Liver (tissue), 9 donors: ENCODE measurements around the gene RAB43. TPM values are rescaled to one million over a fixed set of nuclear protein-coding genes. Genes with fewer than 3 reads are reported as not detected.

ENCODE experiments used
- DNase-seq: peaks from one replicate; pipeline ENCODE4 v3.0.0-alpha.2; 2017; ENCODE audit warnings: low spot score
- H3K27ac ChIP-seq, 2 donors: one replicate each; pipeline ENCODE4 v1.7.0; 2013; ENCODE audit warnings: inconsistent platforms in 2 of 2, low read length in 2 of 2, control low read depth in 1 of 2, low read depth in 1 of 2, mild to moderate bottlenecking in 1 of 2
- H3K27me3 ChIP-seq, 4 donors: one replicate each; pipeline versions ENCODE4 v1.6.1 to v1.7.0; 2013; ENCODE audit warnings: low read length in 3 of 4, inconsistent platforms in 1 of 4, mild to moderate bottlenecking in 1 of 4, moderate library complexity in 1 of 4; ENCODE audit not compliant: control insufficient read depth in 4 of 4, insufficient read depth in 4 of 4
- H3K36me3 ChIP-seq, 4 donors: one replicate each; pipeline versions ENCODE4 v1.6.1 to v1.7.0; 2013; ENCODE audit warnings: low read length in 3 of 4, mild to moderate bottlenecking in 3 of 4, low read depth in 1 of 4, moderate library complexity in 1 of 4; ENCODE audit not compliant: control insufficient read depth in 4 of 4, insufficient read depth in 3 of 4
- H3K4me1 ChIP-seq, 4 donors: one replicate each; pipeline versions ENCODE4 v1.6.1 to v1.7.0; 2013; ENCODE audit warnings: low read length in 3 of 4, mild to moderate bottlenecking in 3 of 4, moderate library complexity in 1 of 4; ENCODE audit not compliant: control insufficient read depth in 4 of 4, insufficient read depth in 4 of 4
- H3K4me3 ChIP-seq, 3 donors: one replicate each; pipeline versions ENCODE4 v1.6.1 to v1.7.0; 2013; ENCODE audit warnings: low read length in 3 of 3, control low read depth in 1 of 3, low read depth in 1 of 3, mild to moderate bottlenecking in 1 of 3
- H3K9ac ChIP-seq, 2 donors: one replicate each; pipeline ENCODE4 v1.7.0; 2013; ENCODE audit warnings: low read length in 2 of 2, mild to moderate bottlenecking in 2 of 2, moderate library complexity in 2 of 2, control low read depth in 1 of 2, low read depth in 1 of 2
- H3K9me3 ChIP-seq, 4 donors: one replicate each; pipeline versions ENCODE4 v1.6.1 to v1.7.0; 2013; ENCODE audit warnings: low read length in 3 of 4; ENCODE audit not compliant: control insufficient read depth in 4 of 4
- EGR1 ChIP-seq, 2 donors: IDR thresholded peaks; 2 replicates each; pipeline ENCODE4 v1.6.1; 2016 to 2018; ENCODE audit warnings: antibody characterized with exemption in 2 of 2, low read depth in 2 of 2
- FOXA1 ChIP-seq: IDR thresholded peaks from 2 replicates; pipeline ENCODE4 v1.6.1; 2016; ENCODE audit warnings: antibody characterized with exemption
- FOXA2 ChIP-seq: IDR thresholded peaks from 2 replicates; pipeline ENCODE4 v1.6.1; 2016; ENCODE audit warnings: antibody characterized with exemption
- GABPA ChIP-seq, 2 donors: IDR thresholded peaks in 1 of 2; conservative IDR thresholded peaks in 1 of 2; 2 replicates each; pipeline ENCODE4 v1.6.1; 2016; ENCODE audit warnings: antibody characterized with exemption in 2 of 2, mild to moderate bottlenecking in 1 of 2, moderate library complexity in 1 of 2
- HNF4A ChIP-seq, 2 donors: conservative IDR thresholded peaks; 2 replicates each; pipeline ENCODE4 v1.6.1; 2016; ENCODE audit warnings: antibody characterized with exemption in 2 of 2, mild to moderate bottlenecking in 2 of 2
- HNF4G ChIP-seq: IDR thresholded peaks from 2 replicates; pipeline ENCODE4 v1.6.1; 2016; ENCODE audit warnings: antibody characterized with exemption
- JUND ChIP-seq, 2 donors: IDR thresholded peaks; 2 replicates each; pipeline ENCODE4 v1.6.1; 2016; ENCODE audit warnings: antibody characterized with exemption in 2 of 2
- NR2F2 ChIP-seq: IDR thresholded peaks from 2 replicates; pipeline ENCODE4 v1.6.1; 2016; ENCODE audit warnings: antibody characterized with exemption
- RAD21 ChIP-seq, 2 donors: IDR thresholded peaks; 2 replicates each; pipeline ENCODE4 v1.6.1; 2016; ENCODE audit warnings: antibody characterized with exemption in 2 of 2, mild to moderate bottlenecking in 2 of 2
- RXRA ChIP-seq, 2 donors: IDR thresholded peaks; 2 replicates each; pipeline ENCODE4 v1.6.1; 2017 to 2018; ENCODE audit warnings: antibody characterized with exemption in 2 of 2, mild to moderate bottlenecking in 1 of 2
- SP1 ChIP-seq: IDR thresholded peaks from 2 replicates; pipeline ENCODE4 v1.6.1; 2018; ENCODE audit warnings: antibody characterized with exemption, mild to moderate bottlenecking
- TAF1 ChIP-seq: conservative IDR thresholded peaks from 2 replicates; pipeline ENCODE4 v1.6.1; 2016; ENCODE audit warnings: antibody characterized with exemption, mild to moderate bottlenecking
- YY1 ChIP-seq: IDR thresholded peaks from 2 replicates; pipeline ENCODE4 v1.6.1; 2016; ENCODE audit warnings: antibody characterized with exemption, mild to moderate bottlenecking
- WGBS: extraction: QIAGEN DNeasy Blood & Tissue Kit; methylation state at CpG from one replicate; pipeline ENCODE4 v1.1.7; 2013; 5-methylcytosine and 5-hydroxymethylcytosine counted together
- polyA plus RNA-seq, 2 donors: library from polyadenylated mRNA; stranded (reverse) in 1 of 2; unstranded in 1 of 2; fragments of 200-250 nt in 1 of 2; fragments of >200 nt in 1 of 2; fragmentation: Nextera tagmentation in 1 of 2; extraction: Ambion mirVana in 1 of 2; gene quantifications; one replicate each; pipeline versions ENCODE4 v1.2.1 to v1.2.3, GENCODE V29; 2013 to 2015
- total RNA-seq, 2 donors: library from RNA; depleted of rRNA; stranded (reverse); fragments of >200 nt; gene quantifications; one replicate each; pipeline ENCODE4 v1.2.3, GENCODE V29; 2014
- TF ChIP-seq, protein P1 (sequence below): IDR thresholded peaks from 2 replicates; pipeline ENCODE4 v1.6.1; 2016; ENCODE audit warnings: antibody characterized with exemption
- TF ChIP-seq, protein P2 (sequence below): IDR thresholded peaks from 2 replicates; pipeline ENCODE4 v1.6.1; 2016; ENCODE audit warnings: antibody characterized with exemption, mild to moderate bottlenecking
- TF ChIP-seq, protein P3 (sequence below): IDR thresholded peaks from 2 replicates; pipeline ENCODE4 v1.6.1; 2016; ENCODE audit warnings: antibody characterized with exemption
- TF ChIP-seq, protein P4 (sequence below): IDR thresholded peaks from 2 replicates; pipeline ENCODE4 v1.6.1; 2016; ENCODE audit warnings: antibody characterized with exemption
- TF ChIP-seq, protein P5 (sequence below): fragments of 150-350 bp; IDR thresholded peaks from 2 replicates; pipeline ENCODE4 v1.5.1; 2017; ENCODE audit warnings: improper control_type of control experiment, low read depth, low read length; ENCODE audit not compliant: missing input control
- donor health status: healthy.
- donor health status: healthy.
- donor health status: healthy.
- donor health status: healthy.
- donor health status: healthy.

The RAB43 gene
- total and polyA plus RNA-seq, 4 donors, result 13.4 to 58.1 (median 26.5) TPM

DNA sequence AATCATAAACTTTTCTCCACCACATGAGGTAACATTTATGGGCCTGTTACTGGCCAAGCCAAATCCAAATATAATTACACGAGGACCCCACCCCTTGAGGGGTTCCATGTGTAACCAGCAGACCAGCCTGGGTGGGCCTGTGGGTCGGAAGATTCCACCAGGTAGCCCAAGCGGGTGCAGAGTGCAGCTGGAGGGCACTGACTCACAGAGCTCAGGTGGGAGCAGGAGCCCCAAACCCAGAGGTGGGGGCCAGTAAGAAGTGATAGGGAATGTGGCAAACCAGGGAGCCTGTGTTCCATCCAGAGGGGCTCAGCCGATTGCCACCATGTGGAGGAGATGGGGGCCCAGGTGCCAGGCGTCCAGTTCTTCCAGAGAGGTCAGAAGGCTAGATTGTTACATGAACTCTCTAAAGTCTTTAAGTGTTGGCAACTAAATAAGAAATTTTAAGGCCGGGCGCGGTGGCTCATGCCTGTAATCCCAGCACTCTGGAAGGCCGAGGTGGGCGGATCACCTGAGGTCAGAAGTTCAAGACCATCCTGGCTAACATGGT is 58.4 kb downstream of the RAB43 start:
- no peaks in the 10 kb centered on the region for H3K9me3 ChIP-seq
- 87% methylated on average over 10 of the region's 10 CpGs for WGBS
- H3K27ac ChIP-seq, result no peak overlapping the region
- no peak overlapping the region for H3K4me3 ChIP-seq
- no peaks in the 10 kb centered on the region for H3K27me3 ChIP-seq
- H3K36me3 ChIP-seq, result no peaks in the 10 kb centered on the region
- DNase-seq, result no peak
- no peak overlapping the region for H3K9ac ChIP-seq
- TF ChIP-seq RXRA (IDR thresholded peaks at IDR 0.05) (no peak), TAF1 (no peak), RAD21 (IDR thresholded peaks at IDR 0.05) (no peak), GABPA (IDR thresholded peaks at IDR 0.05 in 1 of 2, conservative IDR thresholded peaks at IDR 0.05 in 1 of 2) (no peak), NR2F2 (no peak), HNF4G (no peak), HNF4A (conservative IDR thresholded peaks at IDR 0.05) (no peak), SP1 (no peak), EGR1 (IDR thresholded peaks at IDR 0.05; ENCODE audit: low read depth in 2 of 2) (no peak), YY1 (no peak), FOXA2 (no peak), JUND (IDR thresholded peaks at IDR 0.05) (no peak), FOXA1 (no peak)
- TF ChIP-seq, protein P1, sequence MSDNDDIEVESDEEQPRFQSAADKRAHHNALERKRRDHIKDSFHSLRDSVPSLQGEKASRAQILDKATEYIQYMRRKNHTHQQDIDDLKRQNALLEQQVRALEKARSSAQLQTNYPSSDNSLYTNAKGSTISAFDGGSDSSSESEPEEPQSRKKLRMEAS, result no peak
- TF ChIP-seq, protein P2, sequence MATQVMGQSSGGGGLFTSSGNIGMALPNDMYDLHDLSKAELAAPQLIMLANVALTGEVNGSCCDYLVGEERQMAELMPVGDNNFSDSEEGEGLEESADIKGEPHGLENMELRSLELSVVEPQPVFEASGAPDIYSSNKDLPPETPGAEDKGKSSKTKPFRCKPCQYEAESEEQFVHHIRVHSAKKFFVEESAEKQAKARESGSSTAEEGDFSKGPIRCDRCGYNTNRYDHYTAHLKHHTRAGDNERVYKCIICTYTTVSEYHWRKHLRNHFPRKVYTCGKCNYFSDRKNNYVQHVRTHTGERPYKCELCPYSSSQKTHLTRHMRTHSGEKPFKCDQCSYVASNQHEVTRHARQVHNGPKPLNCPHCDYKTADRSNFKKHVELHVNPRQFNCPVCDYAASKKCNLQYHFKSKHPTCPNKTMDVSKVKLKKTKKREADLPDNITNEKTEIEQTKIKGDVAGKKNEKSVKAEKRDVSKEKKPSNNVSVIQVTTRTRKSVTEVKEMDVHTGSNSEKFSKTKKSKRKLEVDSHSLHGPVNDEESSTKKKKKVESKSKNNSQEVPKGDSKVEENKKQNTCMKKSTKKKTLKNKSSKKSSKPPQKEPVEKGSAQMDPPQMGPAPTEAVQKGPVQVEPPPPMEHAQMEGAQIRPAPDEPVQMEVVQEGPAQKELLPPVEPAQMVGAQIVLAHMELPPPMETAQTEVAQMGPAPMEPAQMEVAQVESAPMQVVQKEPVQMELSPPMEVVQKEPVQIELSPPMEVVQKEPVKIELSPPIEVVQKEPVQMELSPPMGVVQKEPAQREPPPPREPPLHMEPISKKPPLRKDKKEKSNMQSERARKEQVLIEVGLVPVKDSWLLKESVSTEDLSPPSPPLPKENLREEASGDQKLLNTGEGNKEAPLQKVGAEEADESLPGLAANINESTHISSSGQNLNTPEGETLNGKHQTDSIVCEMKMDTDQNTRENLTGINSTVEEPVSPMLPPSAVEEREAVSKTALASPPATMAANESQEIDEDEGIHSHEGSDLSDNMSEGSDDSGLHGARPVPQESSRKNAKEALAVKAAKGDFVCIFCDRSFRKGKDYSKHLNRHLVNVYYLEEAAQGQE, result no peak
- TF ChIP-seq, protein P3, sequence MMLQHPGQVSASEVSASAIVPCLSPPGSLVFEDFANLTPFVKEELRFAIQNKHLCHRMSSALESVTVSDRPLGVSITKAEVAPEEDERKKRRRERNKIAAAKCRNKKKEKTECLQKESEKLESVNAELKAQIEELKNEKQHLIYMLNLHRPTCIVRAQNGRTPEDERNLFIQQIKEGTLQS, result no peak
- TF ChIP-seq, protein P4, sequence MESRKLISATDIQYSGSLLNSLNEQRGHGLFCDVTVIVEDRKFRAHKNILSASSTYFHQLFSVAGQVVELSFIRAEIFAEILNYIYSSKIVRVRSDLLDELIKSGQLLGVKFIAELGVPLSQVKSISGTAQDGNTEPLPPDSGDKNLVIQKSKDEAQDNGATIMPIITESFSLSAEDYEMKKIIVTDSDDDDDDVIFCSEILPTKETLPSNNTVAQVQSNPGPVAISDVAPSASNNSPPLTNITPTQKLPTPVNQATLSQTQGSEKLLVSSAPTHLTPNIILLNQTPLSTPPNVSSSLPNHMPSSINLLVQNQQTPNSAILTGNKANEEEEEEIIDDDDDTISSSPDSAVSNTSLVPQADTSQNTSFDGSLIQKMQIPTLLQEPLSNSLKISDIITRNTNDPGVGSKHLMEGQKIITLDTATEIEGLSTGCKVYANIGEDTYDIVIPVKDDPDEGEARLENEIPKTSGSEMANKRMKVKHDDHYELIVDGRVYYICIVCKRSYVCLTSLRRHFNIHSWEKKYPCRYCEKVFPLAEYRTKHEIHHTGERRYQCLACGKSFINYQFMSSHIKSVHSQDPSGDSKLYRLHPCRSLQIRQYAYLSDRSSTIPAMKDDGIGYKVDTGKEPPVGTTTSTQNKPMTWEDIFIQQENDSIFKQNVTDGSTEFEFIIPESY, result no peak
- TF ChIP-seq, protein P5, sequence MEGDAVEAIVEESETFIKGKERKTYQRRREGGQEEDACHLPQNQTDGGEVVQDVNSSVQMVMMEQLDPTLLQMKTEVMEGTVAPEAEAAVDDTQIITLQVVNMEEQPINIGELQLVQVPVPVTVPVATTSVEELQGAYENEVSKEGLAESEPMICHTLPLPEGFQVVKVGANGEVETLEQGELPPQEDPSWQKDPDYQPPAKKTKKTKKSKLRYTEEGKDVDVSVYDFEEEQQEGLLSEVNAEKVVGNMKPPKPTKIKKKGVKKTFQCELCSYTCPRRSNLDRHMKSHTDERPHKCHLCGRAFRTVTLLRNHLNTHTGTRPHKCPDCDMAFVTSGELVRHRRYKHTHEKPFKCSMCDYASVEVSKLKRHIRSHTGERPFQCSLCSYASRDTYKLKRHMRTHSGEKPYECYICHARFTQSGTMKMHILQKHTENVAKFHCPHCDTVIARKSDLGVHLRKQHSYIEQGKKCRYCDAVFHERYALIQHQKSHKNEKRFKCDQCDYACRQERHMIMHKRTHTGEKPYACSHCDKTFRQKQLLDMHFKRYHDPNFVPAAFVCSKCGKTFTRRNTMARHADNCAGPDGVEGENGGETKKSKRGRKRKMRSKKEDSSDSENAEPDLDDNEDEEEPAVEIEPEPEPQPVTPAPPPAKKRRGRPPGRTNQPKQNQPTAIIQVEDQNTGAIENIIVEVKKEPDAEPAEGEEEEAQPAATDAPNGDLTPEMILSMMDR, result no peak
- peaks cover 2 to 8% (median 7%) of the 10 kb centered on the region in 4 donors for H3K4me1 ChIP-seq
